ENCODE data around the gene ZRSR2.
"Not testable (repeated sequence)": the region's sequence is repeated elsewhere in the genome, so short reads cannot be mapped to it uniquely, and the experiment has no call there.

ZRSR2 gene

GRCh38 chrX:15808254-15808653, 18.0 kb downstream of the ZRSR2 start:
- DNase-seq, result no peak

GRCh38 chrX:15812192-15812938, 22.1 kb downstream of the ZRSR2 start:
- no peak for DNase-seq

DNA sequence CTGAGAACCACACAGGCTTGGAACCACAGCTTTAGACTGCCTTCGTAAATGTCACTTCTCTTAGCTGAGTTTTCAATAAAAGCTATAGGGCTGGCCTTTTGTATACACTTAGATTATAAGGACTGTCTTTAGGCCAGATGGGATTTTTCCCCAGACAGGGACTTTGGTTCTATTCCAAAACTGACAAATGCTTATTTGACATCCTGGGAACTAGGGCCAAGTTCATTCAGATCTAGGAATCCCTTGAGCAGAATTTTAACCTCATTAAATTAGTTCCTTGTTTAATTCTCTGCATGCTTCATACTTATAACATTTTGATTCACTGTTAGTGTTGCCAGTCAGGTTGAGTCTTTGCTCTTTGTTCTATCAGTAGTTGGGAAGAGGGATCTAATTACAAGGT, 23.1 kb downstream of the ZRSR2 start:
- no peak for DNase-seq

DNA sequence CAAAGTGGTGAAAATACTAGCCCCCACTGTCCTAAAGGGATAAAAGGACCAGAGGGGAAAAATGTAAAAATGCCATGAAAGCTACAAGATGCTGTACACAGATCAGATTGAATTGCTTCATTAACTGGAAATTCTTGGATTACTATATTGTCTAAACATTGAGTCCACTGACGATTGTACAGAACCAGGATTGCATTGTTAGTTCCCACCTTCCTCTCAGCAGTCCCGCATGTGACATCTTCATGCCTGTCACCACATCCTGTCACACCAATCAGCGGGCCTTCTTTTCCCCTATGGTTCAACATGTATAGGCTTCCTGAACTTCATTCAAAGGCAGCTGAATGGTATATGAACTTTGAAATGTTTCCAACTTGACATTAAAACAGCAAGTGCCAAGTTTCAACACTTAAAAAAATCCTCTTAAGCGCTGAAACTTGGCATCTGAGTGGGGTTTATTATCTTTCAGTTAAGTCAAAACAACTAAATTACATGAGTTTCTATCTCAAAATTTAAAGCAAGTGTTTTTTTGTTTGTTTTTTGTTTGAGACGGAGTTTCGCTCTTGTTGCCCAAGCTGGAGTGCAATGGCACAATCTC, 24.6 kb downstream of the ZRSR2 start:
- DNase-seq, result no peak

- DNase-seq, result no peak
Measured at GRCh38 chrX:15815779-15816437, 25.6 kb downstream of the ZRSR2 start.

DNA sequence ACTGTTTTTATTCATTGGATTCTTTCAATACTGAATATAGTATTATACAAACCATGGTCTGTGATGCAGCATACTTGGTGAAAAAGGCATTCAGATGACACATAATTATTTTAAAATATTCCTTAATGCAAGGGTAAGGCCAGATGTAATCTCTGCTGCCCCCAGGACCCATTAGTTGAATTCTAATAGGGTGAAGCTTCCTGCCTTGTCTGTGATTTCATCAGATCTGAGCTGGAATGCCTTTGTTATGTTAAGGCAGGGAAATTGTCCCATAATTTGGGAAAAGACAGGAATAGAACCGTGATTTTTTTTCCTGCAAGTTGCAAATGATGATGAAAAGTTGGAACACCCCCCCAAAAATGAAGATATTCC, 26.1 kb downstream of the ZRSR2 start:
- DNase-seq, result no peak

GRCh38 chrX:15816886-15817285, 26.6 kb downstream of the ZRSR2 start:
- DNase-seq, result peak; percentile 49

- no peak for DNase-seq
Measured at GRCh38 chrX:15820106-15821073, 30.1 kb downstream of the ZRSR2 start.

- DNase-seq, result no peak
Measured at GRCh38 chrX:15822922-15823321, 32.6 kb downstream of the ZRSR2 start.

DNA sequence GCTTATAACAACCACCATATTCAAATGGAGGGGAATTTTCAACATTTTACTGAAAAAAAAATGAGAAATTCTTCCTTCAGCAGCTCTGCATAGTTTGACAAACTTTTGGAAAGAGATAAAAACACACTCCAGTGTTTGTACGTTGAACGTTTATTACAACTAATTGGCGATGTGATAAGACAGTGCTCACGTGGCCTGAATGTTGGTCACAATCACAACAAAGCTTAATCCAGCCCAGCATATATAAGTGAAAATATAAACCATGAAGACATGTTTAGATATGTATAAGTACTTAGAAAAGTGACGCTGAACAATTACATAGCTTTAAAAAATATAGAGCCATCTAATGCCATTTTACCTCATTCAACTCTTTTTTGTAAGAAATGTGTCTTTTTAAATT, 35.7 kb downstream of the ZRSR2 start:
- DNase-seq, result no peak

DNA sequence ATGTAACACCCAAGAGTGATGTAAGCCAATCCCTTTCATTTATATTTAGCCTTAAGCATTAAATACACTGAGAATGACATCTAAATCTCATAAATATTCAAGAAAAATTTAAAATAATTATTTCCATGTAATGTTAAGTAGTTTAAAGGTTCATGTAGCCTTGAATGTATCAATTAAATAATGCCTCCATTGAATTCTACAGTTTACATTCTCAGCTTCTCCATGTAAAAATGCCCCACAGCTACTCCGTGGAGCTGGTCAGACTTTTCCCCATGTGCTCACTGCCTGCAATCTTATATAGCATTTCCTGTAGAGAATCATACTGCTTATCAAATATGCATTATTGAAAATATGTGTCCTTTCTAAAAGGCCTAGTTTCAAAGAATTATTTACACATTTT, 38.9 kb downstream of the ZRSR2 start:
- DNase-seq, result no peak

- not testable (repeated sequence) for DNase-seq
Measured at GRCh38 chrX:15831347-15831746, 41.1 kb downstream of the ZRSR2 start.

- no peak for DNase-seq
Measured at GRCh38 chrX:15834053-15834452, 43.8 kb downstream of the ZRSR2 start.

DNA sequence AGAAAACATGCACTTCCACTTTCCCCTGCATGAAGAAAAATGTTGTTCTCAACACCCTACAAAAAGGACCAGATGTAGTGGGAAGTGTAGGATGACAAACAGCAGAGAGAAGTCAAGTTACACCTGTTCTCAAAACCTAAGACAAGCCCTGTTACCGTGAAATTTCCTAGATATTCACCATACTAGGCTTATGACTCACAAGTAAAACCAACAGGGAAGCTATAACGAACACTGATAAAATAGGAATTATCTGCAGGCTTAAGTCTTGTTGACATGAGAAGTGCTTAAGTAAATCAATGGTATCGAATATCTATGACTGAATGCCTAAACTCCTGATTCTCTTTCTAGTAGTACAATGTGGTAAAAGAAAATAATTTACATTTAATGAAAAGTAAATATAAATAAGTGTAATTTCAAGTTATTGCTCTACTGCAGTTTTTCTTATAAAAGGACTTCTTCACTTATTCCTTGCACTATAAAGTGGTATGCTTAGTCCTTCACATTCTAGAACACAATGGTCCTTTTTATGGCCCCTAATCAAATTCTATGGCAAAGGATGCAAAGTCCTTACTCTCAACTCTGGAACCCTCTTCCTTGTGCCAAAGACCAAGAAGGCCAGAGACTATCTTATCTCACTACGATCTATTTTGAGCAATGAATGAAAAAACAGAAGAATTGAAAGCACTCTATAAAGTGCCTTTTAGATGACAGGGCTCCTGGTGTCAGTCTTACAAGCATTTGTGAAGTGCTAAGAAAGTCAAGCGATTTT, 44.7 kb downstream of the ZRSR2 start:
- no peak for DNase-seq

- DNase-seq, result no peak
Measured at GRCh38 chrX:15838017-15838416, 47.7 kb downstream of the ZRSR2 start.

DNA sequence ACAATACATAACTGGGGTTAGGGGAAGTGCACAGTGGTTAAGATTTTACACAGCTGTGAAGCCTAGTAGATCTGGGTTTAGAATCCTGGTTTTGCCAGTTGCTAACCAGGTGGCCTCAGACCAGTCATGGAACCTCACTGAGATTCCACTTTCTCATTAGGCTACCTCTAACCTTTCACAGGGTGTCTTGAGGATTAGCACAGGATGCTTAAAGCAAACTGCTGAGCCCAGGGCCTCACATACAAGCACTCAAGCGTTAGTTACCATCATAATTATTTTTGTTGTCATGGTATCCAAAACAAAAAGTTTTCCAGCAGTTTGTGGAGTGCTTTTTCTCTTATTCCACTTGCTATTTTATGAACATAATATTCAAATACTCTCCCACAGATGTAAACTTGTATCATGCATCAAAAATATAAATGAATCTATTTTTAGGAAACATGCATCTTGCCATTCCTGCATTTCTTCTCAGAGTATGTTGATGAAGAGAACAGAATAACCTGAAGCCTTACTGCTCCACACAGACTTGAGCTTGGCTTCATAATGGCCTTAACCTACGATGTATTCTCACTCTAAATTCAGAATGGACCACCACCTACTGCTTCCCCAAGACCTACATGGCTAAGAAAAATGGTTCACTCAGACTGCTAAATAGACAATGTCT, 51.7 kb downstream of the ZRSR2 start:
- no peak for DNase-seq

DNA sequence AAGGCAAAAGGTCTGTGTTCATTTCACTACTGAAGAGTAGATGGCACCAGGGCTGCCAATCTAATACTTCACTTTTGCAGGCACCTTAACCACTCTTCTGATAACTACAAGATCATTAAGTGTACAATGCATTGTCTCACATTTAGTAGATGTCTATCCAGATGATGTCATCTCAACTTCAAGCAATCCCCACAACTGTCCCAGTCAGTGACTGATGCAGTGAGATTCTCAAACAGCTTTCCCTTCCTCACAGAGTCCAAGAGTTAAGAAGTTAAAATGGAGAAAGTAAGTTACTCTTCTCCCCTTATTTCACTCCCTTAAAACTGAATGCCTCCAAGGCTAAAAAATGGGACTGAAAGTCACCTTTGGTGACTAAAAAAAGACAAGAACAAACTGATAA, 53.7 kb downstream of the ZRSR2 start:
- DNase-seq, result no peak

DNA sequence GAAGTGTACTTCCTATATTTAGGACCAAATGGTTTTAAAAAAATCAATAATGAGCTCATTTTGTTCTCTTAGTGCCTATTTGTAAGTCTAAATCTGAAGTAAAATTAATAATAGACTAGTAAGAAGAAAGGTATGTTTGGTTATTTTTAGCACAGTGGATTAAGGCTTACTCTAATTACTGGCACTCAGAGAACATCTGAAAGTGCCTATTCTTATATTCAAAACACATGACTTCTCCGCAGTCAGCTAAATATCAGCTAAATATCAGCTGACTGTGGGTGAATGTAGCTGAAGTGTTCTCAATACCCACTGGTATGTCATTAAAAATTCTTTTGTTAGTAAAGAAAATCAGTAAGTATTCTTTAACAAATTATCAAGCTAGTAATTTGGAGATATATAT, 58.3 kb downstream of the ZRSR2 start:
- DNase-seq, result no peak

DNA sequence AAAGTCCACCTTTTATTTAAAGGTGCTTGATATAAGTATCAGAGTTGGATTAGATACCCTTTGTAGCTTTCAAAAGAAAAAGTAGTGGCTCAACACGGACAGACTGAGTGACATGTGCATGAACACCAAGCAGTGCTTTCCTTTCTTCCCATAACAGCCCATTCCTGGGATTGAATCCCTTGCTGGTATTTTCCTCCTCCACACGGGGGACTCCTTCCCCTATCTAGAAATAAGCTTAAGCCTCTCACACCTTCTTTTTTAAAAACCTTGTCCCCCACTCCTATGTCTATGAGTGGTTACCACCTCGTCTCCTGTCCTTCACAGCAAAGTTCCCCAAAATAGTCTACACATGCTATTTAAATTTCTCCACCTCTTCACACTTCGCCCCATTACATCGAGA, 59.3 kb downstream of the ZRSR2 start:
- no peak for DNase-seq

GRCh38 chrX:15853586-15854079, 63.3 kb downstream of the ZRSR2 start:
- DNase-seq, result no peak

GRCh38 chrX:15854080-15854655, 63.9 kb downstream of the ZRSR2 start:
- peak; percentile 68 for DNase-seq

Data from activated T-cell treated with anti-CD3 and anti-CD28 coated beads, Interleukin-2, amount 50 U/mL, for 1 hour (primary cell).